ENCODE data around the gene CHD1.

Gene CHD1

GRCh38 chr5:98954392-98955028 is 25.7 kb upstream of the CHD1 start:
- no peaks in the 10 kb centered on the region for H3K36me3 Mint-ChIP-seq (ENCODE audit: low read depth)
- DNase-seq = no peak
- no peaks in the 10 kb centered on the region for H3K4me1 Mint-ChIP-seq
- no peaks in the 10 kb centered on the region for H3K27me3 Mint-ChIP-seq
- no peak overlapping the region for H3K27ac Mint-ChIP-seq
- no peak for ATAC-seq
- H3K4me3 Mint-ChIP-seq = no peak overlapping the region
- no peaks in the 10 kb centered on the region for H3K9me3 Mint-ChIP-seq

GRCh38 chr5:98942847-98943246 is 14.0 kb upstream of the CHD1 start:
- ATAC-seq = no peak
- no peaks in the 10 kb centered on the region for H3K36me3 Mint-ChIP-seq (ENCODE audit: low read depth)
- H3K27me3 Mint-ChIP-seq = no peaks in the 10 kb centered on the region
- no peaks in the 10 kb centered on the region for H3K9me3 Mint-ChIP-seq
- H3K4me1 Mint-ChIP-seq = peaks cover 35% of the 10 kb centered on the region
- H3K4me3 Mint-ChIP-seq = no peak overlapping the region
- H3K27ac Mint-ChIP-seq = no peak overlapping the region
- DNase-seq = no peak

- H3K9me3 Mint-ChIP-seq = no peaks in the 10 kb centered on the region
These were observed 12.5 kb upstream of the CHD1 start for GRCh38 chr5:98941131-98941883.

GRCh38 chr5:98940581-98940980 is 11.8 kb upstream of the CHD1 start:
- Mint-ChIP-seq H3K27me3 (no peaks in the 10 kb centered on the region), H3K4me3 (no peak overlapping the region), H3K9me3 (no peaks in the 10 kb centered on the region), H3K36me3 (ENCODE audit: low read depth) (no peaks in the 10 kb centered on the region), H3K27ac (peak overlapping the region; percentile 1), H3K4me1 (peaks cover 44% of the 10 kb centered on the region)
- no peak for DNase-seq
- no peak for ATAC-seq

More at GRCh38 chr5:98941131-98941883, 12.5 kb upstream of the CHD1 start:
- H3K27me3 Mint-ChIP-seq = no peaks in the 10 kb centered on the region
- H3K27ac Mint-ChIP-seq = peak overlapping the region; percentile 44
- H3K4me1 Mint-ChIP-seq = peaks cover 41% of the 10 kb centered on the region
- ATAC-seq (no peak), DNase-seq (no peak)
- H3K36me3 Mint-ChIP-seq (ENCODE audit: low read depth) = no peaks in the 10 kb centered on the region
- no peak overlapping the region for H3K4me3 Mint-ChIP-seq

- Mint-ChIP-seq H3K4me3 (no peak overlapping the region), H3K36me3 (ENCODE audit: low read depth) (no peaks in the 10 kb centered on the region), H3K4me1 (peaks cover 64% of the 10 kb centered on the region), H3K27ac (no peak overlapping the region), H3K9me3 (peaks cover 4% of the 10 kb centered on the region), H3K27me3 (no peaks in the 10 kb centered on the region)
- DNase-seq = no peak
- no peak for ATAC-seq
These were observed 9.7 kb upstream of the CHD1 start for GRCh38 chr5:98938464-98938863.

- no peak overlapping the region for H3K4me3 Mint-ChIP-seq
- DNase-seq (no peak), ATAC-seq (no peak)
- no peak overlapping the region for H3K27ac Mint-ChIP-seq
- H3K36me3 Mint-ChIP-seq (ENCODE audit: low read depth) = no peaks in the 10 kb centered on the region
- H3K9me3 Mint-ChIP-seq = peaks cover 4% of the 10 kb centered on the region
- H3K27me3 Mint-ChIP-seq = no peaks in the 10 kb centered on the region
- H3K4me1 Mint-ChIP-seq = peaks cover 69% of the 10 kb centered on the region
These were observed 8.3 kb upstream of the CHD1 start for GRCh38 chr5:98936948-98937715.

- peaks cover 2% of the 10 kb centered on the region for H3K36me3 Mint-ChIP-seq (ENCODE audit: low read depth)
These were observed 6.4 kb upstream of the CHD1 start for GRCh38 chr5:98935206-98935605.

GRCh38 chr5:98934546-98934945 is 5.7 kb upstream of the CHD1 start:
- no peak overlapping the region for H3K4me3 Mint-ChIP-seq
- peaks cover 2% of the 10 kb centered on the region for H3K36me3 Mint-ChIP-seq (ENCODE audit: low read depth)
- H3K4me1 Mint-ChIP-seq = peaks cover 79% of the 10 kb centered on the region
- ATAC-seq = no peak
- no peaks in the 10 kb centered on the region for H3K27me3 Mint-ChIP-seq
- H3K9me3 Mint-ChIP-seq = peaks cover 4% of the 10 kb centered on the region
- no peak for DNase-seq
- peak overlapping the region; percentile 65 for H3K27ac Mint-ChIP-seq

More at GRCh38 chr5:98935206-98935605, 6.4 kb upstream of the CHD1 start:
- ATAC-seq = no peak
- H3K27ac Mint-ChIP-seq = peak overlapping the region; percentile 65
- no peak overlapping the region for H3K4me3 Mint-ChIP-seq
- no peaks in the 10 kb centered on the region for H3K27me3 Mint-ChIP-seq
- peaks cover 4% of the 10 kb centered on the region for H3K9me3 Mint-ChIP-seq
- H3K4me1 Mint-ChIP-seq = peaks cover 72% of the 10 kb centered on the region
- DNase-seq = no peak

- Mint-ChIP-seq H3K27ac (peak overlapping the region; percentile 92), H3K4me3 (peak overlapping the region; percentile 60), H3K36me3 (ENCODE audit: low read depth) (peaks cover 2% of the 10 kb centered on the region), H3K4me1 (peaks cover 75% of the 10 kb centered on the region), H3K9me3 (peaks cover 4% of the 10 kb centered on the region), H3K27me3 (no peaks in the 10 kb centered on the region)
- DNase-seq (peak; percentile 17), ATAC-seq (no peak)
These were observed 4.8 kb upstream of the CHD1 start for GRCh38 chr5:98933445-98934072.

- no peak for ATAC-seq
These were observed 2.4 kb upstream of the CHD1 start for GRCh38 chr5:98930972-98931762.

GRCh38 chr5:98929710-98930298 is 997 bp upstream of the CHD1 start:
- peaks cover 21% of the 10 kb centered on the region for H3K36me3 Mint-ChIP-seq (ENCODE audit: low read depth)
- no peaks in the 10 kb centered on the region for H3K27me3 Mint-ChIP-seq

More at GRCh38 chr5:98930972-98931762, 2.4 kb upstream of the CHD1 start:
- DNase-seq = no peak
- H3K27ac Mint-ChIP-seq = peak overlapping the region; percentile 99
- peak overlapping the region; percentile 98 for H3K4me3 Mint-ChIP-seq
- H3K4me1 Mint-ChIP-seq = peaks cover 71% of the 10 kb centered on the region
- H3K9me3 Mint-ChIP-seq = peaks cover 4% of the 10 kb centered on the region
- H3K27me3 Mint-ChIP-seq = no peaks in the 10 kb centered on the region
- peaks cover 7% of the 10 kb centered on the region for H3K36me3 Mint-ChIP-seq (ENCODE audit: low read depth)

GRCh38 chr5:98927989-98928872 is 576 bp downstream of the CHD1 start:
- H3K27me3 Mint-ChIP-seq = no peaks in the 10 kb centered on the region
- peak overlapping the region; percentile 99 for H3K27ac Mint-ChIP-seq
- H3K36me3 Mint-ChIP-seq (ENCODE audit: low read depth) = peaks cover 34% of the 10 kb centered on the region
- peak; percentile 18 for ATAC-seq
- DNase-seq = peak; percentile 61
- H3K4me1 Mint-ChIP-seq = peaks cover 65% of the 10 kb centered on the region
- H3K4me3 Mint-ChIP-seq = peak overlapping the region; percentile 98
- H3K9me3 Mint-ChIP-seq = no peaks in the 10 kb centered on the region

More at GRCh38 chr5:98929710-98930298, 997 bp upstream of the CHD1 start:
- H3K4me3 Mint-ChIP-seq = peak overlapping the region; percentile 98
- DNase-seq = no peak
- H3K27ac Mint-ChIP-seq = peak overlapping the region; percentile 99
- peaks cover 4% of the 10 kb centered on the region for H3K9me3 Mint-ChIP-seq
- no peak for ATAC-seq
- H3K4me1 Mint-ChIP-seq = peaks cover 70% of the 10 kb centered on the region

All from activated naive CD8-positive, alpha-beta T cell treated with anti-CD3 and anti-CD28 coated beads, Interleukin-2, amount 50 U/mL, for 24 hours (primary cell).